Stimulated activated CD4-positive, alpha-beta T cell treated with anti-CD3 and anti-CD28 coated beads, Interleukin-4, amount 100 ng/mL, for 1 hour (primary cell): ENCODE data around the gene MTFP1.
A peak's percentile ranks its signal among the peaks of the same experiment; 100 is the strongest.
"Not testable (repeated sequence)": the region's sequence is repeated elsewhere in the genome, so short reads cannot be mapped to it uniquely, and the experiment has no call there.

Source experiments
- DNase-seq: peaks from one replicate; pipeline ENCODE4 v3.0.0-alpha.2; 2020

The MTFP1 gene

GRCh38 chr22:30425616-30426387 lies at the start of gene MTFP1:
MTFP1 (plus strand) TSS chr22:30425768; CDS start chr22:30425880, 112 bp downstream.
- peak; percentile 58 for DNase-seq

- no peak for DNase-seq
Observed at GRCh38 chr22:30380011-30380410, 45.6 kb upstream of the MTFP1 start.

- no peak for DNase-seq
Observed at GRCh38 chr22:30381264-30381663, 44.3 kb upstream of the MTFP1 start.

GRCh38 chr22:30382340-30382739 lies 43.2 kb upstream of the MTFP1 start:
- no peak for DNase-seq

GRCh38 chr22:30383061-30383460 lies 42.5 kb upstream of the MTFP1 start:
- no peak for DNase-seq

- no peak for DNase-seq
Observed at GRCh38 chr22:30385942-30386341, 39.6 kb upstream of the MTFP1 start.

- DNase-seq: no peak
Observed at GRCh38 chr22:30386608-30386959, 39.0 kb upstream of the MTFP1 start.

GRCh38 chr22:30386960-30387827 lies 38.4 kb upstream of the MTFP1 start, which contains the start of gene RNF215:
RNF215 (minus strand) TSS chr22:30387411; CDS start chr22:30387313, 98 bp downstream.
- DNase-seq: peak; percentile 78

GRCh38 chr22:30390974-30391691 lies 34.4 kb upstream of the MTFP1 start:
- DNase-seq: peak; percentile 80

- no peak for DNase-seq
Observed at GRCh38 chr22:30392661-30393321, 32.8 kb upstream of the MTFP1 start.

- no peak for DNase-seq
Observed at GRCh38 chr22:30393322-30393680, 32.3 kb upstream of the MTFP1 start.

- DNase-seq: no peak
Observed at GRCh38 chr22:30393885-30394284, 31.7 kb upstream of the MTFP1 start.

- peak; percentile 69 for DNase-seq
Observed at GRCh38 chr22:30396871-30397655, 28.5 kb upstream of the MTFP1 start, which contains the start of gene SEC14L2. SEC14L2 (plus strand) TSS chr22:30397018; CDS start chr22:30397117, 99 bp downstream.

- no peak for DNase-seq
Observed at GRCh38 chr22:30397656-30398635, 27.6 kb upstream of the MTFP1 start.

- DNase-seq: no peak
Observed at GRCh38 chr22:30398685-30399680, 26.6 kb upstream of the MTFP1 start.

- DNase-seq: no peak
Observed at GRCh38 chr22:30399718-30400117, 25.9 kb upstream of the MTFP1 start.

GRCh38 chr22:30400159-30400558 lies 25.4 kb upstream of the MTFP1 start:
- DNase-seq: no peak

- not testable (repeated sequence) for DNase-seq
Observed at GRCh38 chr22:30401024-30401423, 24.5 kb upstream of the MTFP1 start.
